ENCODE results near the gene SREK1.
"Not testable (repeated sequence)": the region's sequence is repeated elsewhere in the genome, so short reads cannot be mapped to it uniquely, and the experiment has no call there.

The SREK1 gene, protein sequence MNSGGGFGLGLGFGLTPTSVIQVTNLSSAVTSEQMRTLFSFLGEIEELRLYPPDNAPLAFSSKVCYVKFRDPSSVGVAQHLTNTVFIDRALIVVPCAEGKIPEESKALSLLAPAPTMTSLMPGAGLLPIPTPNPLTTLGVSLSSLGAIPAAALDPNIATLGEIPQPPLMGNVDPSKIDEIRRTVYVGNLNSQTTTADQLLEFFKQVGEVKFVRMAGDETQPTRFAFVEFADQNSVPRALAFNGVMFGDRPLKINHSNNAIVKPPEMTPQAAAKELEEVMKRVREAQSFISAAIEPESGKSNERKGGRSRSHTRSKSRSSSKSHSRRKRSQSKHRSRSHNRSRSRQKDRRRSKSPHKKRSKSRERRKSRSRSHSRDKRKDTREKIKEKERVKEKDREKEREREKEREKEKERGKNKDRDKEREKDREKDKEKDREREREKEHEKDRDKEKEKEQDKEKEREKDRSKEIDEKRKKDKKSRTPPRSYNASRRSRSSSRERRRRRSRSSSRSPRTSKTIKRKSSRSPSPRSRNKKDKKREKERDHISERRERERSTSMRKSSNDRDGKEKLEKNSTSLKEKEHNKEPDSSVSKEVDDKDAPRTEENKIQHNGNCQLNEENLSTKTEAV

GRCh38 chr5:66144074-66144833, at the start of gene SREK1:
TSS of gene SREK1 (plus strand) at chr5:66144300. CDS start at chr5:66144377, 77 bp downstream.
- H3K9ac ChIP-seq (ENCODE audit: low read depth, low read length): peak within 1 kb of the TSS; percentile 97

DNA sequence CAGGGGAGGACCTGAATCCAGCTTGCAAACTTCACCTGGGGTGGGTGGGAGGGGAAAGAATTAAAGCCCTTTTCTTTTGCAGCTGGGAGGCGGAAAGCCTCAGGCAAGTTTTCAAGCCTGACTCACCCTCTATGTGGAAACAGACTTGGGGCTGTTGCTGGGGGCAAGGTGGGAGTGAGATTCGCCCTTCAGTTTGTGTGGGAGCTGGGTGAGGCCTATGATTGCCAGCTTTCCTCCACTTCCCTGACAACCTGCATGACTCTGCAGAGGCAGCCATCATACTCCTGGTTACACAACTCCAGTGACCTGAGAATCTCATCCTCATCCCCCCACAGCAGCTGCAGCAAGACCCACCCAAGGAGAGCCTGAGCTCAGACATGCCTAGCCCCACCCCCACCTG, 43.2 kb upstream of the SREK1 start:
- H3K9ac ChIP-seq (ENCODE audit: low read depth, low read length): no peak overlapping the region
- H3K36me3 ChIP-seq (ENCODE audit: control insufficient read depth, insufficient read depth, low read length): no peaks in the 10 kb centered on the region
- peaks cover 3% of the 10 kb centered on the region for H3K9me3 ChIP-seq (ENCODE audit: control insufficient read depth, insufficient read depth, low read length)
- no peaks in the 10 kb centered on the region for H3K4me1 ChIP-seq (ENCODE audit: control insufficient read depth, insufficient read depth, low read length)
- H3K4me3 ChIP-seq (ENCODE audit: low read depth, low read length): no peak overlapping the region
- H3K27me3 ChIP-seq (ENCODE audit: control insufficient read depth, insufficient read depth, low read length): no peaks in the 10 kb centered on the region

More at GRCh38 chr5:66144074-66144833, at the start of gene SREK1:
- Histone ChIP-seq H3K27me3 (ENCODE audit: control insufficient read depth, insufficient read depth, low read length) (no peaks in the 10 kb centered on the region), H3K4me1 (ENCODE audit: control insufficient read depth, insufficient read depth, low read length) (peaks cover 2% of the 10 kb centered on the region), H3K4me3 (ENCODE audit: low read depth, low read length) (peak within 1 kb of the TSS; percentile 78), H3K36me3 (ENCODE audit: control insufficient read depth, insufficient read depth, low read length) (no peaks in the 10 kb centered on the region), H3K9me3 (ENCODE audit: control insufficient read depth, insufficient read depth, low read length) (no peaks in the 10 kb centered on the region)

GRCh38 chr5:66113160-66113559, 30.9 kb upstream of the SREK1 start:
- no peak overlapping the region for H3K4me3 ChIP-seq (ENCODE audit: low read depth, low read length)
- H3K9me3 ChIP-seq (ENCODE audit: control insufficient read depth, insufficient read depth, low read length): no peaks in the 10 kb centered on the region
- H3K36me3 ChIP-seq (ENCODE audit: control insufficient read depth, insufficient read depth, low read length): no peaks in the 10 kb centered on the region
- H3K9ac ChIP-seq (ENCODE audit: low read depth, low read length): no peak overlapping the region
- no peaks in the 10 kb centered on the region for H3K4me1 ChIP-seq (ENCODE audit: control insufficient read depth, insufficient read depth, low read length)
- no peaks in the 10 kb centered on the region for H3K27me3 ChIP-seq (ENCODE audit: control insufficient read depth, insufficient read depth, low read length)

DNA sequence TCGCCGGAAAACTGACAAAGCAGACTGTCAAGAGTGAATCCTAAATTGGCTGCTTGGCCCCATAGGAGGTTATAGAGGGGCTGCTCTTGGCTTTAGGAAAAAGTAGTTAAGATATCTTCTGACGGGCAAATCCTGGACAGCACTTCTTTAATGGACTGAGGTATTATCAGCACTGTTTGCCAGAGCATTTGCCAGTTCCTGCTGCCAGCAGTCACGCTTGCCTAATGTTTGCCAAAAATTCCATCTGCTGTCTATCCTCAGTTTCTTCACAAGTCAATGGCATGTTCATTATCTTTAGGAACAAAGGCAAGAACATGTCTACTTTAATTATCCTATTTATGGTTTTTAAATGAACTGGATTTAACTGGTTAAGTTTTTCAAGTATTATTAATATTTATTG, 25.8 kb upstream of the SREK1 start:
- H3K4me3 ChIP-seq (ENCODE audit: low read depth, low read length): no peak overlapping the region
- H3K4me1 ChIP-seq (ENCODE audit: control insufficient read depth, insufficient read depth, low read length): no peaks in the 10 kb centered on the region
- H3K27me3 ChIP-seq (ENCODE audit: control insufficient read depth, insufficient read depth, low read length): no peaks in the 10 kb centered on the region

DNA sequence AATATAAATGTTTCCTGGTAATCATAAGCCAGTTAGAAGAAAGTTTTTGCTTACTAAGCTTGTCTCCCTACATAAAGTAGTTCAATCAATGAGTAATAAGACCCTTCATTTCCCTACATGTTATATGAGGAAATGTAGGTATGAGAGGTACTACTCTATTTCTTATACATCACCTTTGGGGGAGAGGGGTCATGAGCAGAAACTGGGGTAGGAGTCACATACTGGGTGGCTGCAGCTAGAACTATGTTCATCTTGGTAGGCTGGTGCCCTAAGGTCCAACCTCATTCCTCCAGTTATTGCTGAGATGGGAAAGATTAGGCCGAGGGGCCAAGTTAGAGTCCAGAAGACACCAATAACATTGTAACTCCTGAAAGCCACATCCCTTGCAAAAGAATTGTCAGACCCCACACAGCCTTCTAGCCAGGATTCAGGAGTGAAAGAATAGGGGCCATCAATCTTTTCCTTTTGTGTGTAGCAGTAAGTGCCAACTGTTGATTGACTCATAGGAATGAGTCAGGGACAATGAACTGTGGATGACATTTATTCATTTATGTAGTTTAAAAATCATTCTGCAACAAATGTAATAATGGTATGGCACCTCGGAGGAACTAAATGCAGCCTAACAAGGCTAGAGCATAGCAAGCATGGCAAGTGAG, 21.6 kb upstream of the SREK1 start:
- no peaks in the 10 kb centered on the region for H3K27me3 ChIP-seq (ENCODE audit: control insufficient read depth, insufficient read depth, low read length)
- no peaks in the 10 kb centered on the region for H3K36me3 ChIP-seq (ENCODE audit: control insufficient read depth, insufficient read depth, low read length)
- no peak overlapping the region for H3K9ac ChIP-seq (ENCODE audit: low read depth, low read length)
- no peaks in the 10 kb centered on the region for H3K4me1 ChIP-seq (ENCODE audit: control insufficient read depth, insufficient read depth, low read length)
- H3K9me3 ChIP-seq (ENCODE audit: control insufficient read depth, insufficient read depth, low read length): no peaks in the 10 kb centered on the region
- no peak overlapping the region for H3K4me3 ChIP-seq (ENCODE audit: low read depth, low read length)

More for the DNA sequence above, 25.8 kb upstream of the SREK1 start:
- H3K9ac ChIP-seq (ENCODE audit: low read depth, low read length): no peak overlapping the region
- H3K9me3 ChIP-seq (ENCODE audit: control insufficient read depth, insufficient read depth, low read length): no peaks in the 10 kb centered on the region
- no peaks in the 10 kb centered on the region for H3K36me3 ChIP-seq (ENCODE audit: control insufficient read depth, insufficient read depth, low read length)

- Histone ChIP-seq H3K9me3 (ENCODE audit: control insufficient read depth, insufficient read depth, low read length) (no peaks in the 10 kb centered on the region), H3K27me3 (ENCODE audit: control insufficient read depth, insufficient read depth, low read length) (no peaks in the 10 kb centered on the region), H3K4me1 (ENCODE audit: control insufficient read depth, insufficient read depth, low read length) (no peaks in the 10 kb centered on the region), H3K36me3 (ENCODE audit: control insufficient read depth, insufficient read depth, low read length) (no peaks in the 10 kb centered on the region), H3K4me3 (ENCODE audit: low read depth, low read length) (no peak overlapping the region), H3K9ac (ENCODE audit: low read depth, low read length) (no peak overlapping the region)
These were observed 15.0 kb upstream of the SREK1 start for GRCh38 chr5:66129144-66129543.

DNA sequence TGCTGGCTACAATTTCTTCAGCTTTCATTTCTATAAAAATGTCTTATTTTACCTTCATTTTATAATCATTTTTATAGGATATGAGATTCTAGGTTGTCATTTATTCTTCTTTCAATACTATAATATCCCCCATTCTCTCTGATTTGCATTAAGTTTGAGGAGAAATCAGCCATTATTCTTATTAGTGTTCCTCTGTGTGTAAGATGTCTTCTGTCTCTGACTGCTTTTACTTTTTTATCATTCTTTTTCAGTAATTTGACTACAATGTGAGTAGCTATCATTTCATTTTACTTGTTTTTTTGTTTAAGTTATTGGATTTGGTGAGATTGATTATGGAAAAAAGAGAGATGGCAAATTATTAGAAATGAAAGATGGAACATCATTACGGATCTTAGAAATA, 13.6 kb upstream of the SREK1 start:
- Histone ChIP-seq H3K9ac (ENCODE audit: low read depth, low read length) (no peak overlapping the region), H3K9me3 (ENCODE audit: control insufficient read depth, insufficient read depth, low read length) (no peaks in the 10 kb centered on the region), H3K27me3 (ENCODE audit: control insufficient read depth, insufficient read depth, low read length) (no peaks in the 10 kb centered on the region), H3K36me3 (ENCODE audit: control insufficient read depth, insufficient read depth, low read length) (no peaks in the 10 kb centered on the region), H3K4me1 (ENCODE audit: control insufficient read depth, insufficient read depth, low read length) (no peaks in the 10 kb centered on the region), H3K4me3 (ENCODE audit: low read depth, low read length) (no peak overlapping the region)

- no peak overlapping the region for H3K4me3 ChIP-seq (ENCODE audit: low read depth, low read length)
- H3K36me3 ChIP-seq (ENCODE audit: control insufficient read depth, insufficient read depth, low read length): no peaks in the 10 kb centered on the region
- no peaks in the 10 kb centered on the region for H3K27me3 ChIP-seq (ENCODE audit: control insufficient read depth, insufficient read depth, low read length)
- no peaks in the 10 kb centered on the region for H3K9me3 ChIP-seq (ENCODE audit: control insufficient read depth, insufficient read depth, low read length)
- H3K4me1 ChIP-seq (ENCODE audit: control insufficient read depth, insufficient read depth, low read length): no peaks in the 10 kb centered on the region
- H3K9ac ChIP-seq (ENCODE audit: low read depth, low read length): no peak overlapping the region
These were observed 9.7 kb upstream of the SREK1 start for GRCh38 chr5:66134407-66134861.

DNA sequence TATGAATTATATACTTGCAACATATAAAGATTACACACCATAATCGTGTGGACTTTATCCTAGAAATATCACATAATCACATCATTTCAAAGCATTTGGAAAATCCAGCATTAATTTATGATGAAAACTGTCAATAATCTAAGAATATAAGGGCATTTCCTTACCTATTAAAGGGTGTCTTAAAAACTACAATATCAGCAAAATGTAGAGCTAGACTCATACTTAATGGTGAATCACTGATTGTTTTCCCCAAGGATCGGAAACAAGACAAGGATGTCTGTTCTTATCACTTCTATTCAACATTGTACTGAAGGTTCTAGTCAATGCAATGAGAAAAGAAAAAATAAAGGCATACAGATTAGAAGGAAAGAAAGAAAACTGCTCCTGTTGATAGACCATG, 8.0 kb upstream of the SREK1 start:
- H3K36me3 ChIP-seq (ENCODE audit: control insufficient read depth, insufficient read depth, low read length): no peaks in the 10 kb centered on the region
- H3K9ac ChIP-seq (ENCODE audit: low read depth, low read length): no peak overlapping the region
- no peaks in the 10 kb centered on the region for H3K27me3 ChIP-seq (ENCODE audit: control insufficient read depth, insufficient read depth, low read length)
- H3K4me1 ChIP-seq (ENCODE audit: control insufficient read depth, insufficient read depth, low read length): no peaks in the 10 kb centered on the region
- no peaks in the 10 kb centered on the region for H3K9me3 ChIP-seq (ENCODE audit: control insufficient read depth, insufficient read depth, low read length)
- H3K4me3 ChIP-seq (ENCODE audit: low read depth, low read length): no peak overlapping the region

- not testable (repeated sequence) for H3K27me3 ChIP-seq (ENCODE audit: control insufficient read depth, insufficient read depth, low read length); H3K36me3 ChIP-seq (ENCODE audit: control insufficient read depth, insufficient read depth, low read length); H3K9ac ChIP-seq (ENCODE audit: low read depth, low read length); H3K4me3 ChIP-seq (ENCODE audit: low read depth, low read length); H3K4me1 ChIP-seq (ENCODE audit: control insufficient read depth, insufficient read depth, low read length); H3K9me3 ChIP-seq (ENCODE audit: control insufficient read depth, insufficient read depth, low read length)
These were observed 7.2 kb upstream of the SREK1 start for GRCh38 chr5:66136944-66137343.

DNA sequence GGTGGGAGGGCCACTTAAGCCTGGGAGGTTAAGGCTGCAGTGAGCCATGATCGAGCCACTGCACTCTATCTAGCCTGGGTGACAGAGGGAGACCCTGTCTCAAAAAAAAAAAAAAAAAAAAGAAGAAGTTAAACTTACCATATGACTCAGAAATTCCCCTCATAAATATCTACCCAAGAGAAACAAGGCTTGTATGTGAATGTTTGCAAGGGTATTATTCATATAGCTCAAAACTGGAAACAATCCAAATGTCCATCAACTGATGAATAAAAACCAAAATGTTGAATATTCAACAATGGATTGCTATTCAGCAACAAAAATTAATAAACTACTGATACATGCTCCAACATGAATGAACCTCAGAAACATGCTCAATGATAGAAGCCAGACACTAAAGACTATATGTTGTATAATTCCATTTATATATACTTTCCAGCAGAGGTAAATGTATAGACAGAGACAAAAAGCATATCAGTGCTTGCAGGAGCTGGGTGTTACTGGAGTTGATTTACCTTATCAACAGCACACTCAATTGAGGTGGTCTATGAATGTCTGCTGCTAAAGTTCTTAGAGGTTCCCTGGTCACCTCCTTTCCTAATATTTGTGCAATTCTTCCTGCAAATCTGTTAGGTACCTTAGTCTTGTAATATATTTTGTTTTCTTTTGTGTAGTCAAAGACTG, 5.3 kb upstream of the SREK1 start:
- Histone ChIP-seq H3K9me3 (ENCODE audit: control insufficient read depth, insufficient read depth, low read length) (no peaks in the 10 kb centered on the region), H3K36me3 (ENCODE audit: control insufficient read depth, insufficient read depth, low read length) (no peaks in the 10 kb centered on the region), H3K4me1 (ENCODE audit: control insufficient read depth, insufficient read depth, low read length) (peaks cover 2% of the 10 kb centered on the region), H3K27me3 (ENCODE audit: control insufficient read depth, insufficient read depth, low read length) (no peaks in the 10 kb centered on the region), H3K4me3 (ENCODE audit: low read depth, low read length) (no peak overlapping the region), H3K9ac (ENCODE audit: low read depth, low read length) (no peak overlapping the region)
